ENCODE data around the gene RAPH1. TPM values are rescaled to one million over a fixed set of nuclear protein-coding genes. Genes with fewer than 3 reads are reported as not detected.

RAPH1 gene
- total RNA-seq, 1 donor from 2014 or later = 51.6 TPM

DNA sequence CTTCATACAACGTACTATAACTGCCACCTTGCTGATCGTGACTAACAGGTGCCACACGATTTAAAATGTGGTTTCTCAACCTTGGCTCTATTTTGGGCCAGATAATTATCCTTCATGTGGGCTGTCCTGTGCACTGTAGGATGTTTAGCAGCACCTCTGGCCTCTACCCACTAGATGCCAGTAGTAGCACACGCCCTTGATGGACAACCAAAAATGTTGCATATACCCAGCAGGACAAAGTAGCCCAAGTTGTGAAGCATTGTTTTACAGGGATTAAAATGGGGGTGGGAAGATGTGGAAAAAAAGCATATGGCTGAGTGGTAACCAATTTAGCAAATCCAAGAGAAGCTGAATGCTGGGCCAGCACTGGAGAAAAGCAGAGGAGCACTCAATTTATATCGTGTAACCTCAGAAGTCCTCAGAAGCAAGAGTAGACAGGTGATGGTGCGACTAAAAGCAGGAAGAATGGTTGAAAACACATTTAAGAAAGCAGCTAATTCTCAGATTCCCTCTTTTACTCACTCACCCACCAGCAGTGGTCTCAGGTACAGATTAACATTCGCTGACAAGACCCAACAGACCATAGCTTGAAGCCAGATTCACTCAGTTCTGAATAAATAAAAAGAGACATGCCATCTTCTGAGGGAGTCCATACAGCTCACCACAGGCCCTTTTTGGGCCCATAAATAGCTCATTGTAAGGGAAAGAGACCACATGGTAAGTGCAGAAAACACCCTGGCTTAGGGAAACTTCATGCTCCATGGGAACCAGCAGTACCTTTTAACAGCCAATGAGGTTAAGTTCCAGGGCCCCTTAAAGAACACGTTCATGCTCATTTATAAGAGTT, 50.6 kb downstream of the RAPH1 start:
- no peak for DNase-seq (ENCODE audit: low spot score)

- DNase-seq (ENCODE audit: low spot score) = no peak
Measured at GRCh38 chr2:203480623-203481022, 54.5 kb downstream of the RAPH1 start.

GRCh38 chr2:203476881-203477280, 58.2 kb downstream of the RAPH1 start:
- no peak for DNase-seq (ENCODE audit: low spot score)

DNA sequence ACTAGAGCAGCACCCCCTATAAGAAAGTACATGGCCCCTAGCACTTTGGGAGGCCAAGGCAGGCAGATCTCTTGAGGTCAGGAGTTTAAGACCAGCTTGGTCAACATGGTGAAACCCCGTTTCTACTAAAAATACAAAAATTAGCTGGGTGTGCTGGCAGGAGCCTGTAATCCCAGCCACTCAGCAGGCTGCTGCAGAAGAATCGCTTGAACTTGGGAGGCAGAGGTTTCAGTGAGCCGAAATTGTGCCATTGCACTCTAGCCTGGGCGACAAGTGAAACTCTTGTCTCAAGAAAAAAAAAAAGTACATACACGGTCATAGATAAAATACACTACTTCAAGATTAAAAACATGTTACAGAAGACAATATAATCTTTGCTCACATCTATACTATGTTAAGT, 63.8 kb downstream of the RAPH1 start:
- no peak for DNase-seq (ENCODE audit: low spot score)

- no peak for DNase-seq (ENCODE audit: low spot score)
Measured at GRCh38 chr2:203470371-203470770, 64.7 kb downstream of the RAPH1 start.

DNA sequence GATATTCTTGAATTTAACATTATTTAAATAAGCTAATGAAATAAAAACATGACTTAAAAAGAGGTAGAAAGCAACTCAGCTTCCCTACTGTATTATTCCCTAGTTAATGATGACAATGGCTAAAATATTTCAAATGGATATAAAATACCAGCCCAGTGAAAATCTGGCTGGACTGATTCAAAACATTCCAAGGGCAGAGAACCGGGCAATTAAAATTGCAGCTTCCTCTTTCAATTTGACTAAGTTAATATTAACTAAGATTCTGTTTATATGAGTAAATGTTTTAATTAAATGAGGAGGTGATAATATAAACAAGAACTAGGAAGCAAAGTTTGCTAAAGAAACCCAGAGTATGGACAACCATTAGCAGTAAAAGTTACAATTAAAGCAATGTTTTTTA, 65.6 kb downstream of the RAPH1 start:
- DNase-seq (ENCODE audit: low spot score) = no peak

- DNase-seq (ENCODE audit: low spot score) = no peak
Measured at GRCh38 chr2:203463266-203463678, 71.8 kb downstream of the RAPH1 start.

DNA sequence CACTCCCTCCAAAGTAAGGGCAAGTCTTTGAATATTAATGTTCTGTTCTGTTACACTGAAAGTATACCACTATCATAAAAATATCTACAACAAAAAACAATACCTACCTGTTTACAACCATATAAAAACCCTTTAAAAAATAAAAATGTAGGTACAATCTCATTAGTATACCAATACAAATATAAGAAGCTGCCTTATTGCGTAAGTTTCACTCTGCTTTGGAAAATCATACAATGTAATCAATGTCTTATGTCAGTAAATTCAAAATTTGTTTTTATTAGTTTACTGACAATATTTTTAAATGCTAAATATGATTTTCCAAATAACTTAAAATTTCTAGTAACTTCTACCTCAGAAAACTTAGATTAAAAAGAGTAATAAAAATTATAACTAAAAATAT, 72.8 kb downstream of the RAPH1 start:
- DNase-seq (ENCODE audit: low spot score) = no peak

DNA sequence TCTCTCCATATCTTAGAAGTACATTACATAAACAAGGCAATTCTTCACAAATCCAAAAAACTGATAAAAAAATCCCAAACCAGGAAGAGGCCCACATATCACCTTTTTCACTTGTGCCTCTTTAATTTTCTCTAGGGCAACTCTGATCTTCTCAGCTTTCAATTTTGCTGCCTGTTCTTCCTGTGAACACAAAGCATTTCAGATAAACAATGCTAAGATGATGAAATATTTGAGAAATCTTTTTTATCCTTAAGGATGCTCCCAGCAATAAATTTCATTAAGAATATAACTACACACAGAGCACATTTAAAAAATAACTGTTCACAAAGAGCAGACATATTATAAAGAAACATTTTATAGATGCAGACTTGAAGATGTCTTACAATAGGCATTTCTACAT, 73.4 kb downstream of the RAPH1 start:
- no peak for DNase-seq (ENCODE audit: low spot score)

DNA sequence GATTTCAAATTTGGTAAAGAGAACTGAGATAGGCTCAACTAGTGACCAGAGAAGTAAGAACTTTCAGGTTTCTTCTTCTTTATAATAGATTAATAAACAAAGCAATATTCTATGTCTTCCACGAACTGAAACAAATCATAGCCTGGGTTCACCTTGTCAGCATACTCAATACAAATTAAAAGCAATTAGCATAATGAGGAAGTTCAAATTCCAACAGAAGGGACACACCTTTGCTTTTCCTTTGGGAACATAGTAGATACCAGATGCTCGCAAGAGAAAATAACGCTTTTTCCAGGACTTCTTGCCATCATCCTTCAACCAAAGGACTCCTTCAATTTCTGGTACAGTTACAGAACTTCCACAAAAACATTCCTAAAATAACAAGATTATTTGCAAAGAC, 79.9 kb downstream of the RAPH1 start:
- DNase-seq (ENCODE audit: low spot score) = no peak

- DNase-seq (ENCODE audit: low spot score) = peak; percentile 19
Measured at GRCh38 chr2:203453858-203454451, 81.1 kb downstream of the RAPH1 start.

- no peak for DNase-seq (ENCODE audit: low spot score)
Measured at GRCh38 chr2:203451689-203452088, 83.4 kb downstream of the RAPH1 start.

- DNase-seq (ENCODE audit: low spot score) = no peak
Measured at GRCh38 chr2:203451011-203451410, 84.1 kb downstream of the RAPH1 start.

GRCh38 chr2:203450561-203450960, 84.5 kb downstream of the RAPH1 start:
- DNase-seq (ENCODE audit: low spot score) = no peak

GRCh38 chr2:203446780-203447179, 88.3 kb downstream of the RAPH1 start:
- no peak for DNase-seq (ENCODE audit: low spot score)

DNA sequence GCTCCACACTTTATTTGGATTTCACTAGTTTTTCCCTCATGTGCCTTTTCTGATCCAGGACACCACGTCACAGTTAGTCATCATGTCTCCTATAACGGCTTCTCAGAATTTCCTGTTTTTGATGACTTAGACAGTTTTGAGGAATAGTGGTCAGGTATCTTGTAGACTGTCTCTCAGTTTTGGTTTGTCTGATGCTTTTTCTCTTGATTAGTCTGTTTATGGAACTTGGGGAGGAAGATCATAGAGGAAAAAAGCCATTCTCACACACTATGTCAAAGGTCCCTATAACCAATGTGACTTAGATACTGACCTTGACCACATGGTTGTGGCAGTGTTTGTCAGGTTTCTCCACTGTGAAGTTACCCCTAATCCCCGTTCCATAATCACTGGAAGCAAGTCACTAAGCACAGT, 89.0 kb downstream of the RAPH1 start:
- DNase-seq (ENCODE audit: low spot score) = no peak

DNA sequence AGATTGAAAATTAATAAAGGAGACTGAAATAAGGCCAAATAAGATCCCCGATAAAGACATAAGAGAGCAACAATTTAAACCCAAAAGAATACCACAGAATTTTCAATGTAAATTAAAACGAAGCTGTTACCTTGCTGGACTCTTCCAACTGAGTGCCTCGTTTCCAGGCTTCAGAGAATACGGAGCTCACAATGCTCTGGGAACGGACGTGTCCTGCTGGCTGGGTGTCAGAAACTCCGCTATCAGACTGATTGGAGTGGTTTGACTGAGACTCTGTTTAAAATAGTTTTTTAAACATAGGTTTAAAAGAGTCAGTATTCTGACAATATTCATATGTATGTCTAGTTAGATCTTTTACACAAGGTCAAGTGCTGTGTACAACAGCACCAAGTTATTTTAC, 90.4 kb downstream of the RAPH1 start:
- DNase-seq (ENCODE audit: low spot score) = no peak

GRCh38 chr2:203442463-203442862, 92.6 kb downstream of the RAPH1 start:
- no peak for DNase-seq (ENCODE audit: low spot score)

DNA sequence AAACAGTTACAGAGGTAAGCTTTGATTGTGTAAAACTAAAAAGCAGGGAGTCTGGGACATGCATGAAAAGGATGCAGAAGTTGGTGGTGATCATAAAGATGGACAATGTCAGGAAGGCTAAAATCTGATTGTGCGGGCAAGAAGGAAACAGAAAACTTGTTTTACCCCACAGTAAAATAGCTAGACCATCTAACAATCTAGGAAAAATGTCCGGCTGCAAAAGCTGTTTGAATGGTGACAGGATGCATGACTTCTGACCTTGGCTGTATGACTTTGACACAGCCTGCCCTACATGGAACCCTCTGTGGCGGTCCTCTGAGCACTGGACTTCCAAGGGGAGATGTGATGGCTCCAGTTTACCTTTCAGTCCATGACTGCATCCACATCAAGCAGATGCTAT, 93.6 kb downstream of the RAPH1 start:
- DNase-seq (ENCODE audit: low spot score) = no peak

GRCh38 chr2:203440671-203441070, 94.4 kb downstream of the RAPH1 start:
- DNase-seq (ENCODE audit: low spot score) = no peak

DNA sequence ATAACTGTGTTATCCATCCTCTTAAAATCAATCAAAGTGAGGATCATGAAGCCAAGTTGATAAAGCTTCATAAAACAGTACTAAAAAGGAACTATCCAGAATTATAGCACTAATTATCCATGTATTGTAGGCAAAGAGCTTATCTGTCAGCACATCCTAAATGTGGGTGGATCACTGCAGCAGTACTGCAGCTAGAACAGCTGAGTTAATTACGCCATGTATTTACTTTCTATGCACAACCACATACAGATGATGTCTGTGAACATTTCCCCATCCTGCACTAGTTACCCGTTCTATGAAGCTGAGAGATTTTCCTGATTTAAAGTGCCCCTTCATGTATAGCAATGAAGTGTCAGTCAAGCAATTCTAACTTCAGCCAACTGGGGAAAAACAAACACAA, 96.6 kb downstream of the RAPH1 start:
- DNase-seq (ENCODE audit: low spot score) = no peak

GRCh38 chr2:203437511-203437910, 97.6 kb downstream of the RAPH1 start:
- no peak for DNase-seq (ENCODE audit: low spot score)

- DNase-seq (ENCODE audit: low spot score) = no peak
Measured at GRCh38 chr2:203436496-203436895, 98.6 kb downstream of the RAPH1 start.

DNA sequence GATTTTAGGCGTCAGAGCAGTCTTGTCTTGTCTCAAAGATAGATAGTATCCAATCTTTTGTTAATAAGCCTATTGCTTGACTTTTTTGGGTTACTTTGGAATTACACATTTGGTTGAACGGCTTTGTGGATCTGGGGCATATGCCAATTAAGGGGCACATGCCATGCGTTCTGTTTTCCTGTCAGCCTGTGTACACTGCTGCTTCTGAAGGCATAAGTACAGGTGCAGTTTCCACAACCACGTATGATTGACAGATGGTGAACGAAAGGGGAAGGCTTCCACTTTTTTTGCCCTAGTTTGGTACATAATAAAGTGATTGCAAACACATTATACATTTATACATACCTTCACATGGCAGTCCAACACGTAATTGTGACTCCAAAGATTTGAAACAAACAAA, 102.3 kb downstream of the RAPH1 start:
- DNase-seq (ENCODE audit: low spot score) = no peak
